GM19351 (cell line): ENCODE data around the gene HSD11B2.

Experiments
- ATAC-seq: cut with Tn5 transposase; IDR thresholded peaks from one replicate; pipeline ENCODE4 v1.9.1; 2021; ENCODE audit warnings: mild to moderate bottlenecking, moderate library complexity; ENCODE audit not compliant: unreplicated experiment

The HSD11B2 gene

DNA sequence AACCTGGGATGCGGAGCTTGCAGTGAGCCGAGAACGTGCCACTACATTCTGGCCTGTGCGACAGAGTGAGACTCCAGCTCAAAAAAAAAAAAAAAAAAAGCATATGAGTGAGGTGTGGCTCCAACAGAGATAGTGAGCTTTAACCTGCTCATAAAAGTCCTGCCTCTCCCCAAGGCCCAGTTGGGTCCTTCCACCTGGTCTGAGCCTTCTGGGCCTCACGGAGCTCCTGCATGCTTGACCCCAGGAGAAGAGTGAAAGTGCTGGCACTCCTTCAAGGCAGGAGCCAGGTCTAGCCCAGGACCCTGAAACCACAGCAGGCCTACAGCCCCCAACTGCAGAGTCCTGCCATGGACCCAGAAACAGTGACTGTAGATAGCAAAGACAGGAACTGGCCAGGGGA, 17.7 kb downstream of the HSD11B2 start:
- no peak for ATAC-seq

DNA sequence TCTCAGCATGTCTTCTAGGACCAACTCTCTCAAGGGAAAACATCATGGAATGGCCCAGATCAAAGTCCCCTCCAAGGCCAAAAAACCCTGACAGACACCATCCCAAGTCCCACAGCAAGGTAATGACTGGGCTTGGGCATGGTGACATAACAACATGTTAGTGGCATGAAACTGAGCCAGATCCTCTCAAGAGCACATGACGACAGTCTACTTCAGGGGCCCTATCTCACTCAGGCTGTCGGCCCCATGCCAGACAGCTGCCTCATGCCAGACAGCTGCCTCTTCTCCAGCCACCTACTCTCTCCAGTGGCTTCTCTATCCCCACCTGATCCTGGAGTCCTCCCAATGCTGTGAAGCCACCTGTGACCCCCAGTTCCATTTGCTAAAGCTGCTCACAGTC, 18.4 kb downstream of the HSD11B2 start:
- ATAC-seq, result no peak

DNA sequence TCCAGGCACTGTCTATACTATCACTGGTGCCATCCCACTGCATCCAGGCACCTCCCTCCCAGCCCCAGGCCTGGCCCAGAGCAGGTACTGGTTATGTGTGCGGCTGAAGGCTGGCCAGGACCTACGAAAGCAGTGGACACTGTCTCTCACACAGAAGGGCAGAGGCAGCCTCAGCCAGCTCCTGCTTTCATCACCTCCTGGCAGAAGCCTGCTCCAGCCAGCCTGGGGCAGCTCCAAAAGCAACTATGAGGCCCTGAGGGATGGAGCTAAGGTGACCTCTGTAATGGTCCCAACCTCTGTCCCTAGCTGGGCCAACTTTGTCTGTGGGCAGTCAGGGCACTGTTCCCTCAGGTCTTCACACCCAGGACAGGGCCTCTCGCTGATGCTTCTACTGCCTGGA, 18.8 kb downstream of the HSD11B2 start:
- ATAC-seq, result no peak

DNA sequence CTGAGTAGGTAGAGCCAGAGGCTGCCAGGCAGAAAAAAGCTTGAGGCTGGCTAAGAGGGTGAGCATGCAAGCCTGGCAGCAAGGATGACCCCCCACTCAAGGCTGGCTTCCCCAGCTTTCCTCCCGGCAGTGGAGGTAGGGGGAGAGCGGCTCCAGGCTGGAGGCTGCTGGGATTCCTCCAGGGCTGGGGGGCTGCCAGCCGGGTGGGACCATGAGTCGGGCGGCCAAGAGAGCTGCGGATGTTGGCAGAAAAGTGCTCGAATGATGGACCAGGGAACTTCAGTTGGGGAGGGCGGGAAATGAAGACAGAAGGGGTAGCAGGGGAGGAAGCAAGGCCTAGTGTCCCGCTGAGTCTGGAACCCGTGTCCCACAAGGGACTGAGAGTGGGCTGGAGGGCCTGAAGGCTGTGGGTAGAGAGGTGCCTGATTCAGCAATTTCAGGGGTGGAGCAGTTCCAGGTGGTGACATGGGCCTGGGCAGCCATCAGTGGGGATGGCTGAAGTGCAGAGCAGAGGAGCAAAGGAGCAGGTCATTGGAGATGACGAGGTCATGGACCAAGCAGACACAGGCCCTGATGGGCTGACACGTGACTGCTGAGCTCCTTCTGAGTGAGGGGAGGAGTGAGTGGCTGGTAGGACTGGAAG, 20.3 kb downstream of the HSD11B2 start:
- no peak for ATAC-seq

DNA sequence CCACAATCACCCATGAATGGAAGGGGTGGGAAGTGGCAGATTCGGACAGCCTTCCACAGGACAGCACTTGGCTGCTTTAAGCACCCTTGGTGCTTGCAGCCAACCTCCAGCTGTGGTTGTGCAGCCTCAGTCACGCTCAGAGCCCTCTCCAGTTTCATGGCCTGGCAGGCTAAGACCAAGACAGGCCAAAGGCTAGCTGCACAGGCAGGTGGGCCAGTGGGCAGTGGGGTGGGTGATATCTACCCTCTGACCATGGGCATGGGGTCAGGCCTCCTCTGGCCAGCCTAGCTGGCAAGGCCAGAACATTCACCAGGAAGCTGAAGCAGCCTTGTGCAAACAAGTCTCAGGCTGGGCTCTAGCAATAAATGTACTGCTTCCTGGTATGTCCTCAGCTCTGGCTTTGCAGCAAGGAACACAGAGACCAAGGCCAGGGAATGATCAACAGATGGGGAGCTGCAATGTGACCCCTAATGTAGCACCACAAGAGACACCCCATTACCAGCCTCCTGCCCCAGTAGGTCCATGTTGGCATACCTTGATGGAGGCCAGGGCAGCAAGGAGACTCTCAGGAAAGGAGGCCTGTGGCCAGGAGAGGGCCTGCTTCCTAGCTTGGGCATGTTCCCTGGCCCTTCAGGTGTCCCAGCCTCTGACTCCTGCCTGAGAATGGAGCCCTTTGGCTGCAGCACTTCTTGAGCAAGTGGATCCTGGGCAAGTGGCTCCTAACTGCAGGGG, 20.9 kb downstream of the HSD11B2 start:
- no peak for ATAC-seq

DNA sequence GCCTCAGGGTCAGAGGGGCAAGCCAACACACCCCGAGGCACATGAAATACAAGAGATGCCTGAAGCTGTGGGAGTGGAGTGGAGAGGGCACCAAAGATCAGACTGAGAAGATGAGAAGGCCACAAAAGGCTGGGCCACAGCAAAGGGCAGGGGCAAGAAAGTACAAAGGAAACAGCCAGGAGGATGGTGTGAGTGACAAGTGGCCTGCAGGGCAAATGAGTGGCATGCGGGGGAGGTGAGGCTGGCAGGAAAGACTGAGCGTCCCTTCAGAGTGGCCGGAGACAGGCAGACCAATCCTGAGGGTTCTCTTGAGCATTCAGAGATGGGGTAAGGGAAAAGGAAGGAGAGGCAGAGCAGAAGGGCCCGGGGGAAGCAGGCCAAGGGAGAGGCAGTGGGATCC, 23.2 kb downstream of the HSD11B2 start:
- ATAC-seq, result no peak

DNA sequence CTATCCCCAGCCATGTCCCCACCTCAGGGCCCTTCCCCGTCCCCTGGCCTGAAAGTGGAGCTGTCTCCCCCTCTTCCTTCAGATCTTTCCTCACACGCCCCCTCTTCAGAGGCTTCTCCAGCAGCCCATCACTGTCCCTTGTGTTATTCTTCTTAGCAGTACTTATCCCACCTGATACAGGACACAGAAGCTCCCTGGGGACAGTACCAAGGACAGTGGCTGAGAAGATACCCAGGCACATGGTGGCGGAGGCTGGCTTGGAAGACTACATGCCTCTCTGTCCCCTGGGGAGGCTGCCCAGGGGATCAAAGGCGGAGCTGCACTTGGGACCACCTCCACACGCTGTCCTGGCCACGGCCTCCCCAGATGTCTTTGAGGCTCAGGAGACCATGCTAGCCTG, 23.9 kb downstream of the HSD11B2 start:
- no peak for ATAC-seq

DNA sequence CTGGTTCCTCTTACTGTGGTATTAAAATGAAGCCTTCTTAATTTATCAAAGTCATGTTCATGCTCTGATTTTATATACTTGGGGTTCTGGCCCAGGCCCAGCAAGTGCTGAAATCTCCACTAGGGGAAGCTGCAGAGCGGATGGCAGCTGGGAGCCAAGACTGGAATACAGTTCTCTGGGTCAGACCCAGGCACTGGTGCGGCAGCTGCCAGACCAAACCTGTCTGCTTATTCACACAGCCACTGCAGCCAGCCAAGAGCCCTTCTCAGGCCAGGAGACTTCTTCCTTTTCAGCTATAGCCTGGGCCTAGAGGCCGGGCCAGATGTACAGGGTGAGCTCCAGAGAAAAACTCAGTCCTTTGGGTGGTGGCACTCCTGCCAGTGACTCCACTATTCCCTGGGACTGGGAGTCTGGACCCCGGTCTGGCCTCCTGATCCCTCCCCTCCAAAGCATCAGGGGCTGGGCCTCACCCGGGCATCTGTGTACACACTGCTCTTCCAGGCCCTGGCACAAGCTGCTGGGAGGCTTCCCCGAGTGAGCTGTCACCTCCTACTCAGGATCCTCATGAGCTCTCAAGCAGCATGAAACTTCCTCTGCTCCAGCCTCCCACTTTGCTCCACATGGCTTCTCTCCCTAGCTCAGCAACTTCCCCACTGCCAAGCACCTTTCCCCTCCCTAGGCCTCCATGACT, 25.6 kb downstream of the HSD11B2 start:
- ATAC-seq, result no peak

DNA sequence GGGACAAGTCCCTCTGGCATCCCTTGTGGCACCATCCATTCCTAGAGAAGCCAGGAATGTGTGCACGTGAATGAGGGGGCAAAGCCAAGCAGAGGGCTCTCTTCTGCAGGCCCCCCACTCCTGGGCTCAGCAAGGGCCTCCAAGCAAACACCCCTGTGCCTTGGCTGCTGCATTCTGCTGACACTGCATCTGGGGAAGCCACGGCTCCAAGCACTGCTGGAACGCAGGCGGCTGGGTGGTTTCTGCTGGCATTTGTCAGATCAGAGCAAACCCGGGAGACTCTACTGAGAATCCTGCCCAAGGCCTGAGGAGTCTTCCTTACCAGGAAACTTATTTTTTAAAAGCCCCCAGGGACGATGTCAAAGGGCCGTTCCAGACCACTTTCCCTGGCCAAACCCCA, 26.7 kb downstream of the HSD11B2 start:
- no peak for ATAC-seq

DNA sequence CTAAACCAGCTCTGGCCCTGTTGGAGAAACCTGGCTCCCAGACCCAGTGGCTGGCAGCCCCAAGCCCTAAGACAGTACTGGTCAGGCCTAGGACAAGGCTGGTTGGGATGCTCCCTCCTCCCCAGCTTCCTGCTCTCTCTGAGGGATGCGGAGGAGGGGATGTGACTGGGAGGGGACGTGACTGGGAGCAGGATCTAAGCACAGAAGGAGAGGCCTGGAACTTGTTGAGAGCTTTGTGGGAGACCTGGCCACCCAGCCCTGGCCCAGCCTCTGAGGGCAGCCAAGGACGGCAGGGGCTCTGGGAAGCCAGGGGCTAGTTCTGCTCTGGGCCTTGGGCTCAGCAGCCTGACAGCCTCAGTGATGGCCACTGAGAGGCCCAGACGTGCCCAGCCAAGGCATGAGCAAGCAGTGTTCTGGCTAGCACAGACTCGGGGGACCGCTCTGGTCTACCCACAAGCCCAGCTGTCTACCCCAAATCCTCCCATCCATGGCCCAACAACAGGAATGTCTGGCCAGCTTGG, 27.3 kb downstream of the HSD11B2 start:
- no peak for ATAC-seq

DNA sequence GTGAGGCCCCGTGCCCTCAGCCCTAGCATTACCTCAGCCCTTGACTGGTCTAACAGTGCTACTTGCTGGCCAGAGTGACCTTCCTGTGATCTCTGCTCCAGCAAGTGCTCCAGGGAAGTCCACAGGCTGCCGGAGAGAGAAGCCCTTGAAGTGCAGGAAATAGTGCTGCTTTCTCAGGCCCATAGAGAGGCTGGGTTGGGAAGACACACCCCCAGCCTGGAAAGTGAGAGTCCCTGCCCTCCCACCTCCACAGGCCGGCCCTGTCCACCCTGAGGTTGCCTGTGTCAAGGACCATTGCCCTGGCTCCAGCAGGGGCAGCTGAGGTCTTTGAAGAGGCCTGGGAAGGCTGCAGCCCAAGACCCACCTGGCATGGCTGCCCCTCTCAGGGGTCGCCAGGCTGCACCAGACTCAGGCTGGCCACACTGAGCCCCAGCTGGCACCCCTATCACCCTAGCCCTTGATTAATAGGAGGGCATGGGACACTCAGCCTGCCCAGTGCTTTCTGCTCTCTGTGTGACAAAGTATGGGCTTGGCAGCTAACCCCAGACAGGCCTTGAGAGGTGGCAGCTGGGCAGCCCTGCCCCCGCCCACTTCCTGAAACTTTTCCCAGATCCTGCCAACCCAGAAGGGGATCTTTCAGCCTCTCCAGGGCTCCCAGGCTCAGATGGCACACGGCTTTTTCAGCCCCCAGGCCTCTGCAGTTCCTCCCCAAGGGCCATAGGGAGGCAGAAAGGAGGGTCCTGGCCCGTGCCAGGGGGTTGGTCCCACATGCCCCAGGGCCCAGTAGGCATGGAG, 28.3 kb downstream of the HSD11B2 start:
- no peak for ATAC-seq

DNA sequence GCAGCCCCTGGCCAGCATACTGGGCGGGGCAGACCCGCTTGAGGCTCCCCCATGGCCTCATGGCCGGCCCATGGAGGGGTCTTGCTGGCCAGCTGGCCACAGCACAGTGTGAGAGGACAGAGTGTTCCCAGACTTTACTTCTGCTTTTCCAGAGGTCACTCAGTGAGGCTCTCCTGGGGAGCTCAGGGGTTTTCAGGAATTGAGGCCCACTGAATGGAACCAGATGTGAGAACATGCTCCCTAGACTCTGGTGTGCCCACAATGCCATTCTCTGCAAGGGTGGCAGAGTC, 28.9 kb downstream of the HSD11B2 start:
- no peak for ATAC-seq

DNA sequence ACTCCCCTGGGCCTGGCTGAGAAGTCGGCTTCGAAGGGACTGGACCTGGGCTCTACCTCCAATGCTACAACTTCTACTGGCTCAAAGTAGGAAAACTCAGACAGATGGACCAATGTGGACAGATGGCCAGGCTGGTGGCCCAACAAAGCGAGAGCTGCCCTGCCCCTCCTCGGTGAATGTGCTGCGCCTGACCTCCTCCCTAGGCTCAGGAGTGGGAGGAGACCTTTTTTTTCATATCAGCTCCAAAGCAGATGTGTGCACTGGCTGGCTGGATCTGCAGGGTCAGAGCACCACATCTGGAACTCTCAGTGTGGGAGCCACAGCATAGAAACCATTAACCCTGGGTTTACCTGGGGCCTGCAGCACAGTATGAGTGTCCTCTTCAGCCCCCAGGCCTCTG, 29.2 kb downstream of the HSD11B2 start:
- no peak for ATAC-seq

DNA sequence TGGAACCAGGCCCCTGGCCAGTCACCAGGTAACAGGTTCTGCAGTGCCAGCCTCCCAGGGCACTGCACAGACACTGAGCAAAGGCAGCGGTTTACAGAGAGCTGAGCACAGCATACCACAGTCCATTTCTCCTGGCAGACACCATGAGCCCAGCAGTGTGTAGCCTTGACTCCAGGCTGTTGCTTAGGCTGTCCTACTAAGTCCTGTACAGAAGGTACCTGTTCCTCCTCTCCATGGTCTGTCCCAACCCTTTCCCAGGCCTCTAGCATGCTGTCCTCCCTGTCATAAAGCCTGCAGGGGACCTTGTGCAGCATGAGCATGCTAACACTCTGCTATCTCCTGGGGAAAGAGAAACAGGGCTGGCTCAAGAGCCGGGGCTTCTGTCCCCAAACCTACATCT, 30.0 kb downstream of the HSD11B2 start:
- ATAC-seq, result no peak

DNA sequence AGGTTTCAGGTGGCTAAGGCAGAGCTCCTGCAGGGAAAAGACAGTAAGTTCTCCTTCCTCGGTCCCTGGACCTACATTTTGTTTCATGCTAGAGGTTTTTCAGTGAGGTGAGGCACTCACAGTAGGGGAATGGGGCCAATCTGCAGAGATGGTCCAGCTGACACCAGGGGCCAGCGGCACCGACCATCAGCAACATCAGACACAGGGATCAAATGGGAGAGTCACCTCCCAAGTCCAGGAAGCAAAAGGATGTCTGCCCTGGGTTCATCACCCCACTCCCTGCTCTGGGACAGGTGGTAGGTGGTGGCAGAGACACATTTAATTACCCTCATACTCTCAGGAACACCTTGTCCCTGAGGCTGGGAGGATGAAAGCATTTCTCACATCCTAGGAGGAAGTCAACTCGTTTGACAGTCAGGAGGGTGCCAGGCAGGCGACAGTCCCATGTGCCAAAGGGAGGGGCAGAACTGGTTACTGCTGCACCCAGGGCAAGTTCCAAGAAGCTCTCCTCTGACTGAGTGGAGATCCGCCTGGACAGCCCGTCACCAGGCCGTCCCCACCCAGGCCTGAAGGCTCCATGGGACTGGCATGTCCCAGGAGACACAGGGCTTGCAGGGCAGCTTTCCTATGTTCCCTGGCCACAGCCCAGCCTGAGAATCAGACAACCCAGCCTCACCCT, 30.8 kb downstream of the HSD11B2 start:
- no peak for ATAC-seq

DNA sequence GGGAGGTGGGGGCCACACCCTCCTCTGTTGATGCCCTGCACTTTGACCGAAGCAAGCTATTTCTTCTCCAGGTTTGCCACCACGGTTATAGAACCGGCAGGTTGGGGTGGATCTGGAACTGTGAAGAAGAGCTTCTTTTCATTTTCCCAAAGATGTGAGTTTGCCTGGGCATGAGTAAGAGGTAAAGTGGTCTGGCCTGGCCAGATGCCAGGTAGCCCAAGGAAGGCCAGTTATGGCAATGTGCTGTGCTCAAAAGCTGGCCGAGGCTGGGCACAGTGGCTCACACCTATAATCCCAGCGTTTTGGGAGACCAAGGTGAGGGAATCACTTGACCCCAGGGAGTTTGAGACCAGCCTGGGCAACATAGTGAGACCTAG, 31.3 kb downstream of the HSD11B2 start:
- no peak for ATAC-seq

DNA sequence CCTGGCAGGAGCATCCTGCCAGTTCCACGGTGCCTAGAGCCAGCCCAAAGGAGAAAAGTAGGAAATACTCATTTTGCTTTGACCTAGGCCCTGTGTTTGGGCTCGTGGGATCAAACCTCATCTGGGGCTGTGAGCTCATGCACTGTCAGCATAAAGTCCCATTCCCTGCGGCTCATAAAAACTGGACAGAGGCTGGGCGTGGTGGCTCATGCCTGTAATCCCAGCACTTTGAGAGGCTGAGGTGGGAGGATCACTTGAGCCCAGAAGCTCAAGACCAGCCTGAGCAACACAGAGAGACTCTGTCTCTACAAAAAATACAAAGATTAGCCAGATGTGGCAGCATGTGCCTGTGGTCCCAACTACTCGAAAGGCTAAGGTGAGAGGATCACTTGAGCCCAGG, 32.1 kb downstream of the HSD11B2 start:
- no peak for ATAC-seq

DNA sequence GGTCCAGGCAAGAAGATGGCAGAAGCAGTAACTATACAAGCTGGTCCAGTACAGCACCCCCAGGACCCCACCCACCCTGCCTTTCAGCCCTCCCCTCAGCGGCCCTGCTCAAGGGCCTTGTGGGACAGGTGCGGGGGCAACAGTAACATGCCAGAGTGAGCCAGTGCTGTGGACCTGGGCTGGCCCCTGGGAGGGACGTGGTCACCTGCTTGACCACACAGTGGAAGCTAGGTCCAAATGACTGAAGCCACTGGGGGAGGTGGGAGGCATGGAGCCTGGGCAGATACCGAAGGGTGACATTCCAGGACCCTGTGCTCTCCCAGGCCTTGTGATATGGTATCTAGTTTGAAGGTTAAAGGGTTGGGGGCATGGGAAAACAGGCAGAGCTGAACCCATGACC, 32.8 kb downstream of the HSD11B2 start:
- no peak for ATAC-seq

DNA sequence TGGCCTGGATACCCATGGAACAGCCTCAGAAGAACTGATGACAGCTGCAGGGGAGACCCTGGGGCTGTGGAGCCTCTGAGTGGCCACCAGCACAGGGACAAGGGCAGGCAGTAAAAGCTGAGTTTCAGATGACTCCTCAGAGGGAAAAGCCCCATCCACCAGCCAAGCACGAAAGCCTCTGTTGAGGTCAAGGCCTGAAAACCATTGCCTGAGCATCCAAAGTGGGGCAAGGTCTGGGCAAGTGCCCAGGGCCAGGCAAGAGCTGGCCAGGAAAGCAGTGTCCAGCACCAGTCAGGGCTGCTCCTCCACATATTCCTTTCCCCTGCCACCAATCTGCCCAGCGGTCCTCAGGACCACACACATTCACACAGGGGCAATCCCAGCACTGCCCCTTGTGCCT, 33.6 kb downstream of the HSD11B2 start:
- no peak for ATAC-seq

DNA sequence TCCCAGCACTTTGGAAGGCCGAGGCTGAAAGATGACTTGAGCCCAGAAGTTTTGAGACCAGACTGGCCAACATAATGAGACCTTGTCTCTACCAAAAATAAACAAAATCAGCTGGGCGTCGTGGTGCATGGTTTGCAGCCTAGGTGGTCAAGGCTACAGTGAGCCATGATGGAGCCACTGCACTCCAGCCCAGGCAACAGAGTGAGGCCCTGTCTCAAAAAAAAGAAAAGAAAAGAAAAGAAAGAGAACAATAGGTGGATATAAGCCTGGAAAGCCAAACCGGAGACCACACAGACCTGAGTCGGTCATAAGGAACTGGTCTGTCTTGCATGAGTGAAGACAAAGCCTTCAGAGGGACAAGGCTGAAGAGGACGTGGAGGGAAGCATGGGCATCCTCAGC, 35.7 kb downstream of the HSD11B2 start:
- no peak for ATAC-seq

DNA sequence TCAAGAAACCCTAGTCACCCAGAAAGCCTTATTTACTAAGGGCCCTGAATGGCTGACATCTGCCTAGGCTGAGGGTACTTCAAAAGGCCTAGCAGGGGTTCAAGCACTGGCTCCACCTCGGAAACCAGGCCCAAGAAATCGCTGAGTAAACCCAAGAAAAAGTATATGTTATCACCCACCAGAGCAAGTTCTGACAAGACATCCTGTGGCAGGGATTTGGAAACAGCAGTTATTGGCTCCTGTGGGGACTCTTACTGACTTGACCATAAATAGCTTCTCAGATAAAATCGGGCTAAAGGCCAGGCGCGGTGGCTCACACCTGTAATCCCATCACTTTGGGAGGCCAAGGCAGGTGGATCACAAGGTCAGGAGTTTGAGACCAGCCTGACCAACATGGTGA, 37.8 kb downstream of the HSD11B2 start:
- no peak for ATAC-seq
